Cardiac fibroblast (primary cell): Measurements from ENCODE around the gene LYVE1.

Experiments used
- DNase-seq, 2 donors: peaks; one replicate each; pipeline versions ENCODE4 v3.0.0 to v3.0.0-alpha.2; 2010; ENCODE audit warnings: low read depth in 2 of 2
- H3K4me3 ChIP-seq, 2 donors: replicated peaks in 1 of 2; 1 replicate in 1 of 2; 2 replicates in 1 of 2; pipeline ENCODE4 v1.5.1; 2011; ENCODE audit warnings: low read depth in 2 of 2, low read length in 2 of 2, mild to moderate bottlenecking in 2 of 2, moderate library complexity in 1 of 2
- CTCF ChIP-seq: IDR thresholded peaks from one replicate; pipeline ENCODE4 v1.5.1; 2011; ENCODE audit warnings: low read depth, mild to moderate bottlenecking, low read length, inconsistent platforms

LYVE1 gene

GRCh38 chr11:10594407-10594806, 25.9 kb upstream of the LYVE1 start:
- H3K4me3 ChIP-seq = no peak overlapping the region
- DNase-seq = no peak
- no peak for TF ChIP-seq CTCF

- no peak for TF ChIP-seq CTCF
- no peak overlapping the region for H3K4me3 ChIP-seq
These were observed 23.9 kb upstream of the LYVE1 start for GRCh38 chr11:10592331-10592730.

GRCh38 chr11:10591741-10592140, 23.3 kb upstream of the LYVE1 start:
- H3K4me3 ChIP-seq = no peak overlapping the region
- TF ChIP-seq CTCF = no peak
- no peak for DNase-seq

More at GRCh38 chr11:10592331-10592730, 23.9 kb upstream of the LYVE1 start:
- peak; percentile 88 to 95 for DNase-seq

GRCh38 chr11:10590218-10590915, 21.9 kb upstream of the LYVE1 start:
- TF ChIP-seq CTCF = no peak
- no peak overlapping the region for H3K4me3 ChIP-seq

GRCh38 chr11:10588904-10589303, 20.4 kb upstream of the LYVE1 start:
- H3K4me3 ChIP-seq = no peak overlapping the region
- no peak for DNase-seq
- no peak for TF ChIP-seq CTCF

More at GRCh38 chr11:10590218-10590915, 21.9 kb upstream of the LYVE1 start:
- no peak for DNase-seq

- no peak overlapping the region for H3K4me3 ChIP-seq
- no peak for DNase-seq
- no peak for TF ChIP-seq CTCF
These were observed 19.5 kb upstream of the LYVE1 start for GRCh38 chr11:10587995-10588394.

- H3K4me3 ChIP-seq = no peak overlapping the region
- no peak for TF ChIP-seq CTCF
- DNase-seq = no peak
These were observed 18.9 kb upstream of the LYVE1 start for GRCh38 chr11:10587388-10587787.
